B cell (primary cell): Measurements from ENCODE around the gene EHBP1. TPM values are rescaled to one million over a fixed set of nuclear protein-coding genes. Genes with fewer than 3 reads are reported as not detected.

ENCODE experiments used
- ATAC-seq: fragments of 200-7000 bp; cut with Tn5 transposase; one replicate; pipeline ENCODE4 v1.10.0; 2021; ENCODE audit warnings: low read depth, mild to moderate bottlenecking, moderate number of reproducible peaks, moderate library complexity
- CTCF ChIA-PET: fragments of 350-600 bp; sonication (Branson Sonifier 250); formaldehyde crosslinking; loops from one replicate; lab custom pipeline; 2021; ENCODE audit warnings: antibody characterized with exemption, inconsistent platforms; lab: Charles Lee
- POLR2A ChIA-PET: fragments of 350-600 bp; sonication (Branson Sonifier 250); formaldehyde crosslinking; loops from one replicate; lab custom pipeline; 2021; ENCODE audit warnings: antibody characterized with exemption; lab: Charles Lee
- DNase-seq: peaks from one replicate; pipeline ENCODE4 v3.0.0; 2013
- H2AFZ ChIP-seq: 2 replicates; pipeline ENCODE4 v1.6.1; 2012; ENCODE audit warnings: mild to moderate bottlenecking, low read depth, low read length; ENCODE audit not compliant: insufficient read depth, poor library complexity, severe bottlenecking
- H3K27ac ChIP-seq, 2 donors: 1 replicate in 1 of 2; 2 replicates in 1 of 2; pipeline ENCODE4 v1.5.1; 2012 to 2013; ENCODE audit warnings: low read length in 2 of 2, mild to moderate bottlenecking in 2 of 2, moderate library complexity in 1 of 2
- H3K27me3 ChIP-seq, 4 experiments: fragments of 200-600 bp in 1 of 4; sonication (generic) in 1 of 4; replicated peaks in 1 of 4; 1 replicate in 2 of 4; 2 replicates in 2 of 4; pipeline versions ENCODE4 v1.6.1 to v1.7.0; 2013 to 2016; ENCODE audit warnings: low read length in 3 of 4, mild to moderate bottlenecking in 2 of 4, mixed read lengths in 1 of 4, moderate library complexity in 1 of 4; ENCODE audit not compliant: insufficient read depth in 4 of 4, control insufficient read depth in 3 of 4; ENCODE audit errors: control extremely low read depth in 1 of 4
- H3K36me3 ChIP-seq, 2 experiments: replicated peaks in 1 of 2; 1 replicate in 1 of 2; 2 replicates in 1 of 2; pipeline versions ENCODE4 v1.6.1 to v1.7.1; 2013; ENCODE audit warnings: low read length in 1 of 2; ENCODE audit not compliant: insufficient read depth in 2 of 2, control insufficient read depth in 1 of 2; ENCODE audit errors: control extremely low read depth in 1 of 2, extremely low read depth in 1 of 2
- H3K4me1 ChIP-seq, 2 donors: fragments of 200-600 bp in 1 of 2; sonication (generic) in 1 of 2; 1 replicate in 1 of 2; 2 replicates in 1 of 2; pipeline versions ENCODE4 v1.5.1 to v1.6.1; 2013 to 2017; ENCODE audit warnings: low read length in 2 of 2; ENCODE audit not compliant: control insufficient read depth in 2 of 2, insufficient read depth in 2 of 2
- H3K4me2 ChIP-seq: replicated peaks from 2 replicates; pipeline ENCODE3; 2012; ENCODE audit warnings: mild to moderate bottlenecking, low read depth, low read length; ENCODE audit not compliant: poor library complexity, severe bottlenecking
- H3K4me3 ChIP-seq, 5 experiments: fragments of 200-600 bp in 1 of 5; sonication (generic) in 1 of 5; 1 replicate in 3 of 5; 2 replicates in 2 of 5; pipeline versions ENCODE4 v1.5.1 to v1.7.0; 2011 to 2016; ENCODE audit warnings: low read length in 4 of 5, mild to moderate bottlenecking in 4 of 5, low read depth in 2 of 5, control low read depth in 1 of 5, moderate library complexity in 1 of 5; ENCODE audit not compliant: insufficient read depth in 1 of 5; ENCODE audit errors: control extremely low read depth in 1 of 5, extremely low read depth in 1 of 5
- H3K79me2 ChIP-seq: fragments of 200-600 bp; sonication (generic); one replicate; pipeline ENCODE4 v1.6.0; 2016; ENCODE audit warnings: low read length; ENCODE audit not compliant: control insufficient read depth, insufficient read depth
- H3K9ac ChIP-seq: fragments of 200-600 bp; sonication (generic); 2 replicates; pipeline ENCODE4 v1.6.1; 2017; ENCODE audit warnings: mild to moderate bottlenecking, low read length, moderate library complexity
- H3K9me3 ChIP-seq, 3 donors: one replicate each; pipeline versions ENCODE4 v1.6.1 to v1.7.1; 2013; ENCODE audit warnings: low read length in 2 of 3; ENCODE audit not compliant: control insufficient read depth in 2 of 3, insufficient read depth in 1 of 3; ENCODE audit errors: control extremely low read depth in 1 of 3
- H4K20me1 ChIP-seq: 2 replicates; pipeline ENCODE4 v1.6.0; 2012; ENCODE audit warnings: mild to moderate bottlenecking, low read length; ENCODE audit not compliant: insufficient read depth, control insufficient read depth, poor library complexity, severe bottlenecking
- H3K27ac Mint-ChIP-seq: one replicate; pipeline ENCODE4 v1.8.0; 2021; ENCODE audit warnings: mixed read lengths
- H3K27me3 Mint-ChIP-seq: one replicate; pipeline ENCODE4 v1.8.0; 2021; ENCODE audit warnings: mixed read lengths
- H3K4me1 Mint-ChIP-seq: one replicate; pipeline ENCODE4 v1.8.0; 2021; ENCODE audit warnings: mixed read lengths
- H3K4me3 Mint-ChIP-seq: one replicate; pipeline ENCODE4 v1.8.0; 2021; ENCODE audit warnings: mixed read lengths
- H3K9me3 Mint-ChIP-seq: one replicate; pipeline ENCODE4 v1.8.0; 2022; ENCODE audit warnings: mixed read lengths; ENCODE audit not compliant: insufficient read depth
- EZH2 ChIP-seq: IDR thresholded peaks from 2 replicates; pipeline ENCODE4 v1.6.1; 2012; ENCODE audit warnings: borderline replicate concordance, low read depth, mild to moderate bottlenecking, moderate library complexity, low read length; ENCODE audit not compliant: insufficient read depth, poor library complexity, severe bottlenecking
- WGBS: methylation state at CpG from one replicate; pipeline ENCODE4 v1.1.5; 2013; ENCODE audit warnings: missing lambda C conversion rate; ENCODE audit not compliant: insufficient coverage; 5-methylcytosine and 5-hydroxymethylcytosine counted together
- intact Hi-C: fragments of 100-400 bp; cut with micrococcal nuclease; formaldehyde crosslinking; loops from one replicate; pipeline ENCODE4 v1.10.0; 2022
- polyA plus RNA-seq: library from polyadenylated mRNA; depleted of rRNA; stranded (reverse); fragments of >200 nt; gene quantifications from 2 replicates; pipeline ENCODE4 v1.2.3, GENCODE V29; 2012
- total RNA-seq, 2 donors: library from RNA; stranded (reverse); fragments of 120-200 nt in 1 of 2; gene quantifications; 1 replicate in 1 of 2; 2 replicates in 1 of 2; pipeline versions ENCODE4 v1.2.3 to v1.2.4, GENCODE V29; 2013 to 2022
- TF ChIP-seq, protein P1 (sequence below): fragments of 200-600 bp; IDR thresholded peaks from one replicate; pipeline ENCODE4 v1.8.0; 2022; ENCODE audit warnings: antibody characterized with exemption, mild to moderate bottlenecking

The EHBP1 gene
- total and polyA plus RNA-seq, 2 donors (not counting 1 experiment from before 2014, with no cell fraction given): 8.8 to 34.7 TPM

DNA sequence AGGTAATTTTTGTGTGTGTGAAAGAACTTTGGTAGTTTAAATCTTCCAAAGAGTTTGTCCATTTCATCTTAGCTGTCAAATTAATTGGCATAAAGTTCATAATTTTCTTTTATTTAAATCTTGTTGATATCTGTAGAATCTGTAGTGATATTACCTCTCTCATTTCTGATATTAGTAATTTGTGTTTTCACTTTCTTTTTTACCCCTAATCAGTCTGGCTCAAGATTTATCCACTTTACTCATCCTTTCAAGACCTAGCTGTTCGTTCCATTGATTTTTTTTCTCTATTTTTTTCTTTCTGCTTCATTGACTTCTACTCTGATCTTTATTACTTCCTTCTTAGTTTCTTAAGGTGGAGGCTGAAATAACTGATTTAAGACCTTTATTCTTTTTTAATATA is 202.6 kb downstream of the EHBP1 start:
- no peaks in the 10 kb centered on the region for H3K9me3 Mint-ChIP-seq
- H4K20me1 ChIP-seq: no peaks in the 10 kb centered on the region
- no peak overlapping the region for H3K4me2 ChIP-seq
- no peaks in the 10 kb centered on the region for H3K36me3 ChIP-seq
- no peak for TF ChIP-seq EZH2
- TF ChIP-seq, protein P1, sequence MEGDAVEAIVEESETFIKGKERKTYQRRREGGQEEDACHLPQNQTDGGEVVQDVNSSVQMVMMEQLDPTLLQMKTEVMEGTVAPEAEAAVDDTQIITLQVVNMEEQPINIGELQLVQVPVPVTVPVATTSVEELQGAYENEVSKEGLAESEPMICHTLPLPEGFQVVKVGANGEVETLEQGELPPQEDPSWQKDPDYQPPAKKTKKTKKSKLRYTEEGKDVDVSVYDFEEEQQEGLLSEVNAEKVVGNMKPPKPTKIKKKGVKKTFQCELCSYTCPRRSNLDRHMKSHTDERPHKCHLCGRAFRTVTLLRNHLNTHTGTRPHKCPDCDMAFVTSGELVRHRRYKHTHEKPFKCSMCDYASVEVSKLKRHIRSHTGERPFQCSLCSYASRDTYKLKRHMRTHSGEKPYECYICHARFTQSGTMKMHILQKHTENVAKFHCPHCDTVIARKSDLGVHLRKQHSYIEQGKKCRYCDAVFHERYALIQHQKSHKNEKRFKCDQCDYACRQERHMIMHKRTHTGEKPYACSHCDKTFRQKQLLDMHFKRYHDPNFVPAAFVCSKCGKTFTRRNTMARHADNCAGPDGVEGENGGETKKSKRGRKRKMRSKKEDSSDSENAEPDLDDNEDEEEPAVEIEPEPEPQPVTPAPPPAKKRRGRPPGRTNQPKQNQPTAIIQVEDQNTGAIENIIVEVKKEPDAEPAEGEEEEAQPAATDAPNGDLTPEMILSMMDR: no peak
- intact Hi-C loops: no loop called here
- DNase-seq (no peak), ATAC-seq (no peak)
- no peak overlapping the region for H3K27ac ChIP-seq
- no peaks in the 10 kb centered on the region for H3K27me3 ChIP-seq
- no peaks in the 10 kb centered on the region for H3K9me3 ChIP-seq
- no peaks in the 10 kb centered on the region for H3K79me2 ChIP-seq
- CTCF ChIA-PET: no interaction called here
- no CpG with 5 or more reads among the region's 1 CpG for WGBS
- H3K27ac Mint-ChIP-seq: no peak overlapping the region
- H3K4me1 ChIP-seq: no peaks in the 10 kb centered on the region
- H3K27me3 Mint-ChIP-seq: no peaks in the 10 kb centered on the region
- no peak overlapping the region for H3K9ac ChIP-seq
- POLR2A ChIA-PET: no interaction called here
- no peak overlapping the region for H2AFZ ChIP-seq
- H3K4me3 ChIP-seq: no peak overlapping the region
- no peak overlapping the region for H3K4me3 Mint-ChIP-seq
- H3K4me1 Mint-ChIP-seq: peaks cover 7% of the 10 kb centered on the region

- Histone ChIP-seq H3K4me2 (no peak overlapping the region), H3K9me3 (no peaks in the 10 kb centered on the region), H2AFZ (no peak overlapping the region), H4K20me1 (no peaks in the 10 kb centered on the region), H3K4me3 (no peak overlapping the region), H3K36me3 (no peaks in the 10 kb centered on the region), H3K27me3 (no peaks in the 10 kb centered on the region), H3K9ac (no peak overlapping the region), H3K4me1 (no peaks in the 10 kb centered on the region), H3K27ac (no peak overlapping the region), H3K79me2 (no peaks in the 10 kb centered on the region)
- ChIA-PET POLR2A (no interaction called here), CTCF (no interaction called here)
- TF ChIP-seq, protein P1: no peak
- TF ChIP-seq EZH2: no peak
- ATAC-seq (no peak), DNase-seq (no peak)
- intact Hi-C loops: no loop called here
- Mint-ChIP-seq H3K4me1 (peaks cover under 1% of the 10 kb centered on the region), H3K4me3 (no peak overlapping the region), H3K27ac (no peak overlapping the region), H3K27me3 (no peaks in the 10 kb centered on the region), H3K9me3 (no peaks in the 10 kb centered on the region)
Measured at GRCh38 chr2:62913311-62913710, 207.8 kb downstream of the EHBP1 start.
